ENCODE results near the gene TSC2. TPM values are rescaled to one million over a fixed set of nuclear protein-coding genes. Genes with fewer than 3 reads are reported as not detected.
A peak's percentile ranks its signal among the peaks of the same experiment; 100 is the strongest.

Gene TSC2
- total and polyA plus RNA-seq, 2 experiments from 2014 or later, result 41.8 to 78.7 TPM

DNA sequence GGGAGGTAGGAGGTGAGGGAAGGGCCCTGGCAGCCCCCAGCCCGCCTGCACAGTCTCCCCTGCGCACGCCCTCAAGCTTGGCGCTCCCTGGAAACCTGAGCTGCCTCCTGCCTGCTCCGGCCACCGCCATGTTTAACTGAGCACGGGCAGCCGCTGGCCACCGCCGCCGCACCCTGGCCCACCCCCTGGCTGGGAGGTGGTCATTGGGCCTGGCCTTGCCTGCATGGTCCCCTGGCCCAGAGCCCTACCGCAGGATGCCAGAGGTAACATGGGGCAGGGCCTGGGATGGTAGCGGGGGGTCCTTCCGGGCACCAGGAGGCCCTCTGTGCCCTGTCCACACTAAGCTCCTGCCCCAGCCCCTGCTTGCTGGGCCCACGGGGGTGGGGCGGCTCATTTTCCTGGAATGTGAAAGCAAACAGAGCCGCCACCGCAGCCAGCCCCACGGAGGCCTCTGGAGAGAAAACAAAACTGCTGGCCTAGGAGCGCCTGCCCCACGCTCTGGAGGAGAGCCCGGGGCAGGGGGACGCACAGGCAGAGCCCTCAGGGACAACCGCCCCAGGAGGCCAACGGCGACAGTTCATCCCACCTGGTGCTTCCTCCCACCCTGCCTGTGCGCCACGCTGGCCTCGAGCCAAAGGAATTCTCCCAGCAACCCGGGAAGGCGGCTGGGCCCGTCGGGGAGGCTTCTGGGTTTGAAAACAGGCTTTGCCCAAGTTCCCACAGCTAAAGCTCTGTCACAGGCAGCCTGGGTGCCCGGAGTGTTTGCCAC, 12.2 kb upstream of the TSC2 start:
- TF ChIP-seq EZH2phosphoT487 (IDR thresholded peaks at IDR 0.05; ENCODE audit: low read depth, severe bottlenecking, unreplicated experiment) (no peak), EZH2 (IDR thresholded peaks at IDR 0.05; ENCODE audit: borderline replicate concordance) (no peak)
- TF ChIP-seq, protein P1, sequence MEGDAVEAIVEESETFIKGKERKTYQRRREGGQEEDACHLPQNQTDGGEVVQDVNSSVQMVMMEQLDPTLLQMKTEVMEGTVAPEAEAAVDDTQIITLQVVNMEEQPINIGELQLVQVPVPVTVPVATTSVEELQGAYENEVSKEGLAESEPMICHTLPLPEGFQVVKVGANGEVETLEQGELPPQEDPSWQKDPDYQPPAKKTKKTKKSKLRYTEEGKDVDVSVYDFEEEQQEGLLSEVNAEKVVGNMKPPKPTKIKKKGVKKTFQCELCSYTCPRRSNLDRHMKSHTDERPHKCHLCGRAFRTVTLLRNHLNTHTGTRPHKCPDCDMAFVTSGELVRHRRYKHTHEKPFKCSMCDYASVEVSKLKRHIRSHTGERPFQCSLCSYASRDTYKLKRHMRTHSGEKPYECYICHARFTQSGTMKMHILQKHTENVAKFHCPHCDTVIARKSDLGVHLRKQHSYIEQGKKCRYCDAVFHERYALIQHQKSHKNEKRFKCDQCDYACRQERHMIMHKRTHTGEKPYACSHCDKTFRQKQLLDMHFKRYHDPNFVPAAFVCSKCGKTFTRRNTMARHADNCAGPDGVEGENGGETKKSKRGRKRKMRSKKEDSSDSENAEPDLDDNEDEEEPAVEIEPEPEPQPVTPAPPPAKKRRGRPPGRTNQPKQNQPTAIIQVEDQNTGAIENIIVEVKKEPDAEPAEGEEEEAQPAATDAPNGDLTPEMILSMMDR (IDR thresholded peaks at IDR 0.05; ENCODE audit: poor library complexity), result no peak
- DNase-seq (ENCODE audit: low spot score), result peak; percentile 81
- H3K4me3 ChIP-seq, result no peak overlapping the region
- no peak overlapping the region for H2AFZ ChIP-seq
- peaks cover 11% of the 10 kb centered on the region for H3K79me2 ChIP-seq
- no peaks in the 10 kb centered on the region for H3K9me2 ChIP-seq (replicated peaks; ENCODE audit: insufficient read depth)
- H3K4me1 ChIP-seq (ENCODE audit: insufficient read depth), result peaks cover 71% of the 10 kb centered on the region
- H3K27me3 ChIP-seq, result no peaks in the 10 kb centered on the region
- 35% methylated on average over 30 of the region's 34 CpGs for WGBS (ENCODE audit: low lambda C conversion rate, missing lambda C conversion rate)
- no peaks in the 10 kb centered on the region for H3K9me3 ChIP-seq (ENCODE audit: low read depth)
- H3K4me2 ChIP-seq, result peak overlapping the region; percentile 74
- no peaks in the 10 kb centered on the region for H4K20me1 ChIP-seq (ENCODE audit: insufficient read depth, poor library complexity, severe bottlenecking)
- H3K36me3 ChIP-seq (replicated peaks; ENCODE audit: insufficient read depth, low read depth), result no peaks in the 10 kb centered on the region
- peak overlapping the region; percentile 100 for H3K27ac ChIP-seq

DNA sequence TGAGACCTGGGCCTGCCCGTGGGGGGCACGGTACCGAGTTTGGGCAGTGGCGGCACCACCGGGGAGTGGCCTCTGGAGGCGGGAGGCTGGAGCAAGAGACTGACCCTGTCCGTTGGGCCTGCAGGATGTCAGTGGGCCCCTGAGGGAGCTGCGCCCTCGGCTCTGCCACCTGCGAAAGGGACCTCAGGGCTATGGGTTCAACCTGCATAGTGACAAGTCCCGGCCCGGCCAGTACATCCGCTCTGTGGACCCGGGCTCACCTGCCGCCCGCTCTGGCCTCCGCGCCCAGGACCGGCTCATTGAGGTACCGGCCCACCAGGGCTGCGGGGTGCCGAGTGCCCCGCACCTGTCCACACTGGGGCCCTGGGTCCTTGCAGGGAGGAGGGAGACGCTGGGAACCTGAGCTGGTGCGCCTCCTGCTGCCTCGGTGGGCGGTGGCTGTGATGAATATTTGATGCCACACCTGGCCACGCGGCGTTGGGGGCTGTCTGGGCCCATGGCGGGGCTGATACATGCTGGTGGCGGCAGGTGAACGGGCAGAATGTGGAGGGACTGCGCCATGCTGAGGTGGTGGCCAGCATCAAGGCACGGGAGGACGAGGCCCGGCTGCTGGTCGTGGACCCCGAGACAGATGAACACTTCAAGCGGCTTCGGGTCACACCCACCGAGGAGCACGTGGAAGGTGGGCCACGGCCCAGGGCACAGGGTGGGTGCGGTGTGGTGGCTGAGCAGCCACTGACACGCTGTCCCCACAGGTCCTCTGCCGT, 11.4 kb upstream of the TSC2 start:
- Histone ChIP-seq H3K4me1 (ENCODE audit: insufficient read depth) (peaks cover 77% of the 10 kb centered on the region), H3K36me3 (replicated peaks; ENCODE audit: insufficient read depth, low read depth) (no peaks in the 10 kb centered on the region), H3K9me2 (replicated peaks; ENCODE audit: insufficient read depth) (no peaks in the 10 kb centered on the region), H3K9me3 (ENCODE audit: low read depth) (no peaks in the 10 kb centered on the region), H3K27ac (peak overlapping the region; percentile 100), H3K79me2 (peaks cover 11% of the 10 kb centered on the region), H3K4me3 (no peak overlapping the region), H2AFZ (no peak overlapping the region), H3K4me2 (peak overlapping the region; percentile 74), H3K27me3 (no peaks in the 10 kb centered on the region), H4K20me1 (ENCODE audit: insufficient read depth, poor library complexity, severe bottlenecking) (no peaks in the 10 kb centered on the region)
- TF ChIP-seq, protein P1 (IDR thresholded peaks at IDR 0.05; ENCODE audit: poor library complexity), result no peak
- TF ChIP-seq EZH2phosphoT487 (IDR thresholded peaks at IDR 0.05; ENCODE audit: low read depth, severe bottlenecking, unreplicated experiment) (no peak), EZH2 (IDR thresholded peaks at IDR 0.05; ENCODE audit: borderline replicate concordance) (no peak)
- 94% methylated on average over 43 of the region's 47 CpGs for WGBS (ENCODE audit: low lambda C conversion rate, missing lambda C conversion rate)
- no peak for DNase-seq (ENCODE audit: low spot score)

DNA sequence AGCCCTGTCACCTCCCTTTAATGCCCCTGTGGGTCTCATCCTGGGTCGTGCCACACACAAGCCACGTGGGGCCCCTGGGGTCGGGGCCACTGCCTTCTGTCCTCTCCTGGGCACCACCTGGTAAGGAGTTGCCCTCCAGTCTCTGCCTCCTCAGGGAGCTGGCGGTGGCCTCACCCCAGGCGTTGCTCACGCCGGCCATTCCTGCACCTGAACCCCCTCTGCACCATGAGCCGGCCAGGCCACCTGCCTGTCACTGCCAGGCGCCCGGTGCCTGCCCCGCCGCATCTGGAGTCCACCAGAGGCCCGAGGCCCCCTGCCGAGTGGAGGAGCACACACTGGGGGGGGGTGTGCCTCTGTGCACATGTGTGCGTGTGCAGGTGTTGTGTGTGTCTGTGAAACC, 10.7 kb upstream of the TSC2 start:
- Histone ChIP-seq H3K9me2 (replicated peaks; ENCODE audit: insufficient read depth) (no peaks in the 10 kb centered on the region), H3K27ac (peak overlapping the region; percentile 100), H3K27me3 (no peaks in the 10 kb centered on the region), H4K20me1 (ENCODE audit: insufficient read depth, poor library complexity, severe bottlenecking) (no peaks in the 10 kb centered on the region), H3K4me1 (ENCODE audit: insufficient read depth) (peaks cover 81% of the 10 kb centered on the region), H2AFZ (no peak overlapping the region), H3K4me3 (no peak overlapping the region), H3K36me3 (replicated peaks; ENCODE audit: insufficient read depth, low read depth) (no peaks in the 10 kb centered on the region), H3K4me2 (no peak overlapping the region), H3K9me3 (ENCODE audit: low read depth) (no peaks in the 10 kb centered on the region), H3K79me2 (peaks cover 11% of the 10 kb centered on the region)
- DNase-seq (ENCODE audit: low spot score), result no peak
- TF ChIP-seq EZH2phosphoT487 (IDR thresholded peaks at IDR 0.05; ENCODE audit: low read depth, severe bottlenecking, unreplicated experiment), result no peak
- WGBS (ENCODE audit: low lambda C conversion rate, missing lambda C conversion rate), result 91% methylated on average over 15 of the region's 15 CpGs

Data from hepatocyte (in vitro differentiated cells).